ENCODE data around the gene MBD5.
"Not testable (repeated sequence)": the region's sequence is repeated elsewhere in the genome, so short reads cannot be mapped to it uniquely, and the experiment has no call there.

Gene MBD5

GRCh38 chr2:148021059-148021861, at the start of gene MBD5:
Gene MBD5 (plus strand): TSS chr2:148021091.
- Mint-ChIP-seq H3K4me3 (peak within 1 kb of the TSS; percentile 93), H3K27ac (ENCODE audit: low read depth) (peak within 1 kb of the TSS; percentile 95), H3K27me3 (no peaks in the 10 kb centered on the region), H3K36me3 (ENCODE audit: insufficient read depth) (peaks cover 15% of the 10 kb centered on the region), H3K9me3 (no peaks in the 10 kb centered on the region), H3K4me1 (peaks cover 61% of the 10 kb centered on the region)
- ATAC-seq (replicated peaks; ENCODE audit: extremely low read depth, poor library complexity, severe bottlenecking) (peak; percentile 68), DNase-seq (ENCODE audit: low spot score in 2 of 2) (peak; percentile 47 to 65)

- peaks cover 21% of the 10 kb centered on the region for H3K4me1 Mint-ChIP-seq
Measured at GRCh38 chr2:147976102-147976501, 44.8 kb upstream of the MBD5 start.

GRCh38 chr2:147977679-147978078, 43.2 kb upstream of the MBD5 start:
- Mint-ChIP-seq H3K27ac (ENCODE audit: low read depth) (no peak overlapping the region), H3K9me3 (no peaks in the 10 kb centered on the region), H3K36me3 (ENCODE audit: insufficient read depth) (peaks cover 5% of the 10 kb centered on the region), H3K4me3 (no peak overlapping the region), H3K27me3 (no peaks in the 10 kb centered on the region), H3K4me1 (peaks cover 26% of the 10 kb centered on the region)
- no peak for ATAC-seq (replicated peaks; ENCODE audit: extremely low read depth, poor library complexity, severe bottlenecking)
- no peak for DNase-seq (ENCODE audit: low spot score in 2 of 2)

More at GRCh38 chr2:147976102-147976501, 44.8 kb upstream of the MBD5 start:
- Mint-ChIP-seq H3K9me3 (no peaks in the 10 kb centered on the region), H3K27ac (ENCODE audit: low read depth) (no peak overlapping the region), H3K4me3 (no peak overlapping the region), H3K36me3 (ENCODE audit: insufficient read depth) (peaks cover 8% of the 10 kb centered on the region), H3K27me3 (no peaks in the 10 kb centered on the region)
- ATAC-seq (replicated peaks; ENCODE audit: extremely low read depth, poor library complexity, severe bottlenecking) (no peak), DNase-seq (ENCODE audit: low spot score in 2 of 2) (no peak)

GRCh38 chr2:147980940-147981528, 39.9 kb upstream of the MBD5 start:
- DNase-seq (ENCODE audit: low spot score in 2 of 2) (no peak), ATAC-seq (replicated peaks; ENCODE audit: extremely low read depth, poor library complexity, severe bottlenecking) (no peak)
- no peak overlapping the region for H3K27ac Mint-ChIP-seq (ENCODE audit: low read depth)
- peaks cover 3% of the 10 kb centered on the region for H3K36me3 Mint-ChIP-seq (ENCODE audit: insufficient read depth)
- peaks cover 48% of the 10 kb centered on the region for H3K4me1 Mint-ChIP-seq
- H3K4me3 Mint-ChIP-seq: no peak overlapping the region
- no peaks in the 10 kb centered on the region for H3K9me3 Mint-ChIP-seq
- no peaks in the 10 kb centered on the region for H3K27me3 Mint-ChIP-seq

- Mint-ChIP-seq H3K27ac (ENCODE audit: low read depth) (no peak overlapping the region), H3K9me3 (no peaks in the 10 kb centered on the region), H3K36me3 (ENCODE audit: insufficient read depth) (no peaks in the 10 kb centered on the region), H3K4me3 (no peak overlapping the region), H3K27me3 (no peaks in the 10 kb centered on the region), H3K4me1 (peaks cover 21% of the 10 kb centered on the region)
- ATAC-seq (replicated peaks; ENCODE audit: extremely low read depth, poor library complexity, severe bottlenecking) (no peak), DNase-seq (ENCODE audit: low spot score in 2 of 2) (no peak)
Measured at GRCh38 chr2:147989102-147989501, 31.8 kb upstream of the MBD5 start.

GRCh38 chr2:147989809-147990403, 31.0 kb upstream of the MBD5 start:
- Mint-ChIP-seq H3K36me3 (ENCODE audit: insufficient read depth) (no peaks in the 10 kb centered on the region), H3K9me3 (no peaks in the 10 kb centered on the region), H3K27ac (ENCODE audit: low read depth) (peak overlapping the region; percentile 50), H3K27me3 (no peaks in the 10 kb centered on the region), H3K4me1 (peaks cover 21% of the 10 kb centered on the region), H3K4me3 (no peak overlapping the region)
- DNase-seq (ENCODE audit: low spot score in 2 of 2): no peak
- ATAC-seq (replicated peaks; ENCODE audit: extremely low read depth, poor library complexity, severe bottlenecking): peak; percentile 52

- not testable (repeated sequence) for H3K4me3 Mint-ChIP-seq; ATAC-seq (replicated peaks; ENCODE audit: extremely low read depth, poor library complexity, severe bottlenecking)
Measured at GRCh38 chr2:147994965-147995364, 25.9 kb upstream of the MBD5 start.

GRCh38 chr2:147996828-147997227, 24.1 kb upstream of the MBD5 start:
- DNase-seq (ENCODE audit: low spot score in 2 of 2) (no peak), ATAC-seq (replicated peaks; ENCODE audit: extremely low read depth, poor library complexity, severe bottlenecking) (no peak)
- Mint-ChIP-seq H3K9me3 (no peaks in the 10 kb centered on the region), H3K27me3 (no peaks in the 10 kb centered on the region), H3K36me3 (ENCODE audit: insufficient read depth) (peaks cover 5% of the 10 kb centered on the region), H3K4me3 (no peak overlapping the region), H3K27ac (ENCODE audit: low read depth) (no peak overlapping the region), H3K4me1 (peaks cover 58% of the 10 kb centered on the region)

More at GRCh38 chr2:147994965-147995364, 25.9 kb upstream of the MBD5 start:
- not testable (repeated sequence) for DNase-seq (ENCODE audit: low spot score in 2 of 2); H3K27ac Mint-ChIP-seq (ENCODE audit: low read depth); H3K36me3 Mint-ChIP-seq (ENCODE audit: insufficient read depth); H3K9me3 Mint-ChIP-seq; H3K27me3 Mint-ChIP-seq
- H3K4me1 Mint-ChIP-seq: peaks cover 48% of the 10 kb centered on the region

GRCh38 chr2:147998203-147998602, 22.7 kb upstream of the MBD5 start:
- Mint-ChIP-seq H3K9me3 (no peaks in the 10 kb centered on the region), H3K4me1 (peaks cover 59% of the 10 kb centered on the region), H3K36me3 (ENCODE audit: insufficient read depth) (peaks cover 5% of the 10 kb centered on the region), H3K27ac (ENCODE audit: low read depth) (peak overlapping the region; percentile 11), H3K27me3 (no peaks in the 10 kb centered on the region), H3K4me3 (no peak overlapping the region)
- ATAC-seq (replicated peaks; ENCODE audit: extremely low read depth, poor library complexity, severe bottlenecking): no peak
- no peak for DNase-seq (ENCODE audit: low spot score in 2 of 2)

- no peak for DNase-seq (ENCODE audit: low spot score in 2 of 2)
- Mint-ChIP-seq H3K36me3 (ENCODE audit: insufficient read depth) (peaks cover 5% of the 10 kb centered on the region), H3K27ac (ENCODE audit: low read depth) (peak overlapping the region; percentile 60), H3K27me3 (no peaks in the 10 kb centered on the region), H3K4me1 (peaks cover 66% of the 10 kb centered on the region), H3K9me3 (no peaks in the 10 kb centered on the region), H3K4me3 (no peak overlapping the region)
- no peak for ATAC-seq (replicated peaks; ENCODE audit: extremely low read depth, poor library complexity, severe bottlenecking)
Measured at GRCh38 chr2:147999126-147999525, 21.8 kb upstream of the MBD5 start.

GRCh38 chr2:148000095-148000494, 20.8 kb upstream of the MBD5 start:
- ATAC-seq (replicated peaks; ENCODE audit: extremely low read depth, poor library complexity, severe bottlenecking) (no peak), DNase-seq (ENCODE audit: low spot score in 2 of 2) (no peak)
- Mint-ChIP-seq H3K27ac (ENCODE audit: low read depth) (peak overlapping the region; percentile 60), H3K36me3 (ENCODE audit: insufficient read depth) (peaks cover 5% of the 10 kb centered on the region), H3K9me3 (no peaks in the 10 kb centered on the region), H3K4me3 (no peak overlapping the region), H3K27me3 (no peaks in the 10 kb centered on the region), H3K4me1 (peaks cover 70% of the 10 kb centered on the region)

- H3K4me3 Mint-ChIP-seq; ATAC-seq (replicated peaks; ENCODE audit: extremely low read depth, poor library complexity, severe bottlenecking); H3K27me3 Mint-ChIP-seq; DNase-seq (ENCODE audit: low spot score in 2 of 2); H3K36me3 Mint-ChIP-seq (ENCODE audit: insufficient read depth); H3K27ac Mint-ChIP-seq (ENCODE audit: low read depth); H3K9me3 Mint-ChIP-seq: not testable (repeated sequence)
- H3K4me1 Mint-ChIP-seq: peaks cover 74% of the 10 kb centered on the region
Measured at GRCh38 chr2:148002420-148002819, 18.5 kb upstream of the MBD5 start.

All from central memory CD8-positive, alpha-beta T cell (primary cell).